ENCODE data around the gene TCF7L2.

TCF7L2 gene

DNA sequence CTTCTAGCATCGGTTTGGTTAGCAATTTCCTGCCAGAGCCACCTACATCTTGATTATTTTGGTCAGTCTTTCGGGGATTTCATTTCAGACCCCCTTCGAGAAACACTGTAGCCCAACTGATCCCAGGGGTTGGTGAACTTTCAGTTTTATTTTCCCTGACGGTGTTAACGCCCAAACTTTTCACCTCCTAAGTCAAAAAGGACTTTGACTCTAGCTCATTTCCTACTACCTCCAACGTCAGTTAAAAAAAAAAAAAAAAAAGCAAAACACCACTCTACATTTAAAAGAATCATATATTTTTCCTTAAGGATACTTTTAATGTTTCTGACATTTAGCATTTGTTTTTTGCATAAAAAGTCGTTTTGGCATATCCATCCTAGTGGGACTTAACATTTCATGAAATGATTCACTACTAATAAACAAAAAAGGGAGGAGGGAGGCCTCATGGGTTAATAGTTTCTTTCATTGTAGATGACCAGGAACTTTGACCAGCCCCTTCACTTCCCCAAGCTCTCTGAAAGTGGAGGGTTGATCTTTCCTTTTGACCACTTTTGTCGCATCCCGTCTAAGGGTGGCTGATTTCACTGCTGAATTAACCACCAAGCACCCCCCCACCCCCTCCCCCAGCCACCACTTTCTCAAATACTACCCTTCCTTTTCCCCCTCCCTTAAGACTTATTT lies 764 bp upstream of the TCF7L2 start:
- no peak for DNase-seq

DNA sequence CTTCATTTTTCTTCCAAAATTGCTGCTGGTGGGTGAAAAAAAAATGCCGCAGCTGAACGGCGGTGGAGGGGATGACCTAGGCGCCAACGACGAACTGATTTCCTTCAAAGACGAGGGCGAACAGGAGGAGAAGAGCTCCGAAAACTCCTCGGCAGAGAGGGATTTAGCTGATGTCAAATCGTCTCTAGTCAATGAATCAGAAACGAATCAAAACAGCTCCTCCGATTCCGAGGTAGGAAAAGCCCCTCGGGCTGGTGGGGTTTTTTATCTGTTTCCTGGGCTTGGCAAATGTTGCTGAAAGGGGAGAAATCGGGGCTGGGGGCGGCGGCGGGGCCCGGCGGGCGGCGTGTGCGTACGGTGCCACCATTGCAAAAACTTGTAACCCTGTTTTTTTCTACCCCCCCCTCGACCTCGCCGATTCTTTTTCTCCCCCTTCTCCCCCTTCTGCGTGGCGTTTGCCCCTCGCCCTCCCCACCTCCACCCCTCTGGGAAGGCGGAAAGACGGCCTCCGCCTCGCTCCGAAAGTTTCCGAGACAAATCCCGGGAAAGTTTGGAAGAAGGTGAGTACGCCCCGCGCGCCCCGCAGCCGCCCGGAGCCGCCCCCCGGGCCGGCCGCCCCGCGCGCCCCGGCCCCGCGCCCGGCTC lies 789 bp downstream of the TCF7L2 start:
- DNase-seq: no peak

DNA sequence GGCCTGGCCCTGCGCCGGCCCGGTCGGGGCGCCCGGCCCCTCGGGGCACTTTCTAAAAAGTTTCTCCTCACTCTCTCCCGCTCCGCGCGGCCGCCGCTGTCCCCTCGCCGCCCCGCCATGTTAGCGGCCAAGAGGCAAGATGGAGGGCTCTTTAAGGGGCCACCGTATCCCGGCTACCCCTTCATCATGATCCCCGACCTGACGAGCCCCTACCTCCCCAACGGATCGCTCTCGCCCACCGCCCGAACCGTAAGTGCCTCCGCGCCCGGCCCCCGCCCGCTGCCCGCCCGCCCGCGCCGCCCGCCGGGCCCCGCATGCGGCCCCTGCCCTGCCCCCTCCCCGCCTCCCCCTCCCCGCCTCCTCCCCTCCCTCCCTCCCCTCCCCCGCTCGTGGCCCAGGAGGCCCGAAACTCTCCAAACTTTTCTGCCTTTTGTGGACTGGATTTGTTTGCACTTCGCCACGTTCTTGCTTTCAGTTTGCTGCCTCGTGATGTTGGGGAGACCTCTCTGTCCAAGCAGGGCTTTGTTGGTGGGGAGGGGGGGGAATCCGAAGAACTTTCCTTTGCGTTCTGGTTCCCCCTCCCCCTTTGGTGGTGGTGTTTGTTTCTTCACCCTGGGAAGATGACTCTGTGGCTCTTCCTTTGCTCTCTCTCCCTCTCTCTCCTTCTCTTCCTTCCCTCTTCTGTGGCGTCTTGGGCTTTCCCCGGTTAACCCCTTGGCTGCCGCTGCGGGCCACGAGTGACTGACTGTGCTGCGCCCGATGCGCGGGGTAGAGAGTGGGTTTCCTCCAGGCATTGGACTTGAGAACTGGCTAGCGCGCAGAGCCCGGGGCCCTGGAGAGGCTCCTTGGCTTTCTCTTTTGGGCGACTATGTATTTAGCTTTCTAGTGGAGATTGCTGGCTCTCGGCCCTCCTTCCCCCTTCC lies 1.6 kb downstream of the TCF7L2 start:
- DNase-seq: peak; percentile 15

DNA sequence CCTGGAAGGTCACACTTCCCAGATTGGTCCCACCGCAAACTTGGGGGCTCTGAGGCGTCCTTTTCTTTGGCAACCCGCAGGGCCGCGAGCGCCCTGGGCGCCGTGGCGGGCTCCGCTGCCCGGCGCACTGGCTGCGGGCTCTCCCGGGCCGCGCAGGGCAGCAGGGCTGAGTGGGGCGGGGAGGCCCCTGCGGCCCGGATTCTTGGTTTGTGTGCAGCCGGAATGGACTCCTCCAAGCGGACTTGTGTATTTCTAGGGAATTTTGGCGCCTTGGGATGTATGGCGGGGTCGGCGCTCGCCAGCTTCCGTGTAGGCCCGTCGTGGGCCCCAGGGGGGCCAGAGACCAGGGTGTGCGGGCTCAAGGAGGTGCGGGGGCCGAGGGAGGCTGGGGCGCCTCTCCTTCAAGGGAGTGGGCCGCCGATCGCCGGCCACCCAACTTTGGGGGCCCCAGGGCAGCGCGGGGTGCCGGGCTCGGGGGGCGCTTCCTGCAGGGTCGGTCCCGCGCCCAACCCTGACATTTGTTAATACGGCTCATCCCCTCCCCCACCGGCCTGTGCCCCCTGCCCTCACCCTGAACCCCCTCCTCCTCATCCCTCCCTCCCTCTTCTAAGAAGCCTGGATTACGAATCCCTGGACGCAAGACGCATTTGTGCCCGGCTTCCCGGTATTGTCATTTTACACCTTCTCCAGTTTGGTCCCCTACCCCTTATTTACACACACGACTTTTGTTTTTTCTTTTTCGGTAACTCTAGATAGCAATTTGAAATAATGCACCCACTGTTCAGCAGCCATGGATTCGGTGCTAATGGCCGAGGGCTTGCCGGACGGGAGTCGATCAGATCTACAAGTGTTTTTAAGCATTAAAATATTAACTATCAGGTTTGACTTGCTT lies 2.5 kb downstream of the TCF7L2 start:
- DNase-seq: no peak

- DNase-seq: no peak
Measured at GRCh38 chr10:112953174-112954159, 3.4 kb downstream of the TCF7L2 start.

DNA sequence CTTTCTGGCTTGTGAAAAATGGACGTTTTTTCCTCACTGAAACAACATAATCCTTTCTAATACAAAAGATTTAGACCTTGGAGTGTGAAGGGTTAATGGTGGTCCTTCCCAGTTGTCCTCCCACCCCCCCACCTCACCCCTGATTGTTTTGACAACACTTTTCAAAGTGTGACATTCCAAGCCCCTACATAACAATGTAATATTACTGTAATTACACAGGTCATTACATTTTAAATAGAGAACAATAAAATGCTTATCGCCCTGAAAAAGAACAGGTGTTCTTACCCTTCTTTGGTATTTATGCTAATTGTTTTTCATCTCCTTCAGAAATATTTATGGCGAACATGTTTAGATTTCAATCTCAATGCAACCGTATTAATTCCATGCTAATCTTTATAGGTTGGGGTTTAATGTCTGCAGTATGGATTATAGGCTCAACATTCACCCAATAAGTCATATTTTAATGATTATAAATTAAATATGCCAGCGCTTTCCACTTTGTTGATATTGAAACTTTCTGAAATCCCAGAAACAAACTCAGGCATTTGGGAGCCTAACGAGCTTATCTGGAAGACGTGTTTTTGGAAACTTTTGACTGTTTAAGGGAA lies 5.0 kb downstream of the TCF7L2 start:
- no peak for DNase-seq

GRCh38 chr10:112955582-112956421 lies 5.8 kb downstream of the TCF7L2 start:
- no peak for DNase-seq

- DNase-seq: no peak
Measured at GRCh38 chr10:112956631-112957350, 6.7 kb downstream of the TCF7L2 start.

DNA sequence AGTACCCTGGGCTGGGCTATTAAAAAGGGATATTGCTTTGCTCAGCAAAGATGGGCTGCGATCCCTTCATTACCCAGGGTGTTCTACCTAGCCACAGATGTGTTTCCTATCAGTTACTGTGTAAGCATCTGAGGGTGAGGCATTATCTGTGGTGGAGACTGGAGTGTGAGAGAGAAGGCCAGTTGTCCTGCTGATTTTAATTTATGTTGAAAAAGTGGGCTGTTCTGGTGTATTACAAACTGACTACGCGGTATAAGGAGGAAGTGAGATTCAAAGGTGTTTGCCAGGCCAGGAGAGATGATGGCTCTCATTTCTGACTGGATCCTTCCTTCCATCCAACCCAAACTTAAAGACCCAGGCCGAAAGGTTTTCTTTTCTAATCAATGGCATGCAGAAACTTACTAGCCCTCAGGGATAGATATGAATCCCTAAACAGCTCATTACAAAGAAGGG lies 7.6 kb downstream of the TCF7L2 start:
- no peak for DNase-seq

GRCh38 chr10:112958275-112958995 lies 8.4 kb downstream of the TCF7L2 start:
- no peak for DNase-seq

- no peak for DNase-seq
Measured at GRCh38 chr10:112959207-112959838, 9.3 kb downstream of the TCF7L2 start.

DNA sequence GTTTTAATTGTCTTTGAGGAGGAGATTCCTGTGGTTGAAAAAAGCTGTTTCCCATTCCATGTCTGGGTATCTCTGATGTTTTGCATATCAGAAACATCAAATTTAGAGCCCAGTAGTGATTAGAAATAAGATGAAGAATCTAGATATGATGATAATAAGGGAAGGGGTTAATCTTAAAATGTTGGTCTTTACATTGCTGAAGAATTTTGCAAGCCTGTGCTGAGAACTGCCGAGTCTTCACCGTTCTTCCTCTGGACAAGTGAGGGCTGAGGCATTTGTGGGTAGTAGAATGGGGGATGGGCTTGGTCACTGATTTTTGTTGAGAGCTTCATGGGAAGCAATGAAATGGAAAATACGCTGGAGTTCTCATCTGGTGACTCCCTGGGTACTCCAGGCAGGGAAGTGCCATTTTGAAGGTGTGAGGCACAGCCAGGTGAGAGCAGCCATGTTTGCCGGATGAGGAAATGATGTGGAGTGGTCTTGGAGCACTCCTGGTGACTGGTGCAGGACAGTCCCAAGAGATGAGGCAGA lies 10.2 kb downstream of the TCF7L2 start:
- DNase-seq: no peak

DNA sequence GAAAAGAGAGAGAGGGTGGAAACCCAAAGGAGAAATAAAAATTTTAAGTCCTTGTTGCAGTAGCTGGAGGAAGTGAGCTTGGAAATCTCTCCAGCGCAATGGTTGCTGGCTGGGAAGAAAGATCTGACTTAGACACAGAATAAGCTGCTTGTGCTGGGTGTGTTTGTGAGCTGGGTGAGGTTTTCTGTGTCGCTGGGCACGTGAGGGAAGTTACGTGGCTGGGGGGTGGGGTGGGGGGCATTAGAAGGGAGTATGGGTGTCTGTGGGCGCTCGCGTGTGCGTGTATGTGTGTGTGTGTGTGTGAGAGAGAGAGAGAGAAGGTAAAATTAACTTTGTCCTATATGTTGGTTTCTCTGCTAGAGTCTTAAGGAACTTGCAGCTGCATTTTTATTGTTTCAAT lies 11.6 kb downstream of the TCF7L2 start:
- no peak for DNase-seq

DNA sequence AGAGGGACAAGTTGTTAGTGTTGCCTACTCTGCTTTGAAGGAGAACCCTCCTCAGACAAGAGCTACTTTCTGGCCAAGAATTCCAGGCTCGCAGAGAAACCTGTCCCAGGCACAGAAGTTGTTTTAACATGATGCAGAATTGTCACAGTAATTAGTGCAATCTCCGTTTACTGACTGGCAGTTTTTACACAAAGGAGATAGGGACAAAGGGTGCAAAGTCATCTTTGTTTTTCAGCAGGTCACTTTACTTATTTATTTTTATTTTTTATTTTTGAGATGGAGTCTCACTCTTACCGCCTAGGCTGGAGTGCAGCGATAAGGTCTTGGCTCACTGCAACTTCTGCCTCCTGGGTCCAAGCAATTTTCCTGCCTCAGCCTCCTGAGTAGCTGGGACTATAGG lies 12.3 kb downstream of the TCF7L2 start:
- no peak for DNase-seq

DNA sequence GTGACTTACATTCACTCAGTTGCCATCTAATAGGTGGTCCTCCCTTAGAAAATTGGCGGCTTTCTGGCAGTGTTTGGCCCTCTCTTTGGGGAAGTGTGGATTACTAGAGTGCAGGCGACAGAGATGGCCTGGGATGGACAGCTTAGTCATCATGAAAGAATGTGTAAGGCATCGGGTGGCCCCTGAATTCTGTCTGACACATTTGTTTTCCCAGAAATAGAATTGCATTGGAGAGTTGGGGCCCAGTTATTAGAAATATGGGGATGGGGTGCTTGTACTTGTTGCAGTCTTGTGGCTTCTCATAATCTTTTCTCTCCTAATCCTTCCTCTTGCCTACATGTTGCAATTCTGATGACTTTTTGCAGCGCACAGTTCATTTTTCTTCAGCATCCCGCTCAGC lies 13.8 kb downstream of the TCF7L2 start:
- DNase-seq: no peak

- DNase-seq: no peak
Measured at GRCh38 chr10:112964482-112964881, 14.4 kb downstream of the TCF7L2 start.

DNA sequence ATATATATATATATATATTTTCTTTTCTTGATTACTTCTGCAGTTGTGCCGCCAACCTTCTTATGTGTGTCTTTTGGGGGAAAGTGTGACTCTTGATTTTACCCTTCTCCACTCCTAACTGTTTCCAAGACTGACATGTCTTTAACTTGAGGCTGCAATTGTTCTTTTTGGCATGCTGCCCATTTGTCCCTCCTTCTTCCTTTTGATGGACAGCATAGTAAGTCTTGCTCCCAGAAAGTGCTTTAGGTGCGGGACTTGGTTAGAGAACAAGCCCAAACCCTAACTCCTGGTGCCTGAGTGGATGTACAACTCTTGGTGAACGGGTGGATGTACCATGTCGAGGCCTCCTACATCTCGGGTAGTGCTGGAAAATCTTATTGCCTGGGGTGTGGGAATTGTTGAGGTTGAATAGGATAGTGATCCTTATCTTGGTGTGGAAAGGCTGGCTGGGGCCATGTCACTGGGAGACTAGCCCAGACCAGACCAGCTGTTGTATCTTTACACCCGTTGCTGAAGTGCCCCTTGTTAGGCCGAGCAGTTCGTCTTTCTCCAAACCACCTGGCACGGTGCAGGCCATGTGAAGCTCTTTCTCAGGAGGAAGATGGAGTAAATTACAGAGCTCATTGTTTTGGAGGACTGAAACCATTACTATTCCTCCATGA lies 16.3 kb downstream of the TCF7L2 start:
- DNase-seq: no peak
